Calu3 (cell line): ENCODE data around the gene ASPRV1. TPM values are rescaled to one million over a fixed set of nuclear protein-coding genes. Genes with fewer than 3 reads are reported as not detected.
"Not testable (repeated sequence)": the region's sequence is repeated elsewhere in the genome, so short reads cannot be mapped to it uniquely, and the experiment has no call there.

Experiments used
- BruUV-seq: library from RNA; stranded (reverse); fragments of 400-500 nt; replicated peaks from 2 replicates; lab custom pipeline; 2021; lab: Mats Ljungman, UMichigan
- CTCF ChIA-PET: fragments of 300-600 bp; sonication (Branson Sonifier 250); formaldehyde crosslinking; loops from one replicate; lab custom pipeline; 2022; ENCODE audit warnings: antibody characterized with exemption; lab: Charles Lee
- DNase-seq: peaks from one replicate; pipeline ENCODE4 v3.0.0; 2022
- H3K27ac Mint-ChIP-seq: one replicate; pipeline ENCODE4 v1.8.0; 2022; ENCODE audit warnings: mixed read lengths; ENCODE audit not compliant: unreplicated experiment
- H3K27me3 Mint-ChIP-seq: one replicate; pipeline ENCODE4 v1.8.0; 2022; ENCODE audit warnings: mixed read lengths; ENCODE audit not compliant: unreplicated experiment
- H3K36me3 Mint-ChIP-seq: one replicate; pipeline ENCODE4 v1.8.0; 2022; ENCODE audit warnings: mild to moderate bottlenecking, moderate library complexity, mixed read lengths; ENCODE audit not compliant: insufficient read depth, unreplicated experiment
- H3K4me1 Mint-ChIP-seq: one replicate; pipeline ENCODE4 v1.8.0; 2022; ENCODE audit warnings: mild to moderate bottlenecking, low read depth, mixed read lengths; ENCODE audit not compliant: unreplicated experiment
- H3K4me3 Mint-ChIP-seq: one replicate; pipeline ENCODE4 v1.8.0; 2022; ENCODE audit warnings: mild to moderate bottlenecking, low read depth, moderate library complexity, mixed read lengths; ENCODE audit not compliant: unreplicated experiment
- H3K9me3 Mint-ChIP-seq: one replicate; pipeline ENCODE4 v1.8.0; 2022; ENCODE audit warnings: low read depth, mixed read lengths; ENCODE audit not compliant: unreplicated experiment
- intact Hi-C: fragments of 100-400 bp; cut with micrococcal nuclease; formaldehyde crosslinking; loops from one replicate; pipeline ENCODE4 v1.10.0; 2022; ENCODE audit not compliant: unreplicated experiment
- total RNA-seq: library from RNA; stranded (reverse); gene quantifications from 2 replicates; pipeline ENCODE4 v1.2.3, GENCODE V29; 2022
- TF ChIP-seq, protein P1 (sequence below): fragments of 200-600 bp; IDR thresholded peaks from one replicate; pipeline ENCODE4 v1.8.0; 2022; ENCODE audit warnings: antibody characterized with exemption; ENCODE audit not compliant: unreplicated experiment

Gene ASPRV1
- total RNA-seq, 1 experiment from 2014 or later: 0.17 TPM

- H3K36me3 Mint-ChIP-seq: no peaks in the 10 kb centered on the region
- TF ChIP-seq, protein P1, sequence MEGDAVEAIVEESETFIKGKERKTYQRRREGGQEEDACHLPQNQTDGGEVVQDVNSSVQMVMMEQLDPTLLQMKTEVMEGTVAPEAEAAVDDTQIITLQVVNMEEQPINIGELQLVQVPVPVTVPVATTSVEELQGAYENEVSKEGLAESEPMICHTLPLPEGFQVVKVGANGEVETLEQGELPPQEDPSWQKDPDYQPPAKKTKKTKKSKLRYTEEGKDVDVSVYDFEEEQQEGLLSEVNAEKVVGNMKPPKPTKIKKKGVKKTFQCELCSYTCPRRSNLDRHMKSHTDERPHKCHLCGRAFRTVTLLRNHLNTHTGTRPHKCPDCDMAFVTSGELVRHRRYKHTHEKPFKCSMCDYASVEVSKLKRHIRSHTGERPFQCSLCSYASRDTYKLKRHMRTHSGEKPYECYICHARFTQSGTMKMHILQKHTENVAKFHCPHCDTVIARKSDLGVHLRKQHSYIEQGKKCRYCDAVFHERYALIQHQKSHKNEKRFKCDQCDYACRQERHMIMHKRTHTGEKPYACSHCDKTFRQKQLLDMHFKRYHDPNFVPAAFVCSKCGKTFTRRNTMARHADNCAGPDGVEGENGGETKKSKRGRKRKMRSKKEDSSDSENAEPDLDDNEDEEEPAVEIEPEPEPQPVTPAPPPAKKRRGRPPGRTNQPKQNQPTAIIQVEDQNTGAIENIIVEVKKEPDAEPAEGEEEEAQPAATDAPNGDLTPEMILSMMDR: no peak
- H3K4me1 Mint-ChIP-seq: peaks cover 12% of the 10 kb centered on the region
- CTCF ChIA-PET: interaction anchor here (0.5 kb wide), 1 partner anchor 351 kb away, joined by 4 read pairs; no protein-coding TSS in a partner anchor
- peaks cover 51% of the 10 kb centered on the region for H3K27me3 Mint-ChIP-seq
- no peak overlapping the region for H3K4me3 Mint-ChIP-seq
- DNase-seq: peak; percentile 44
- BruUV-seq: no TSS peak
- intact Hi-C loops: no loop called here
- H3K9me3 Mint-ChIP-seq: no peaks in the 10 kb centered on the region
- H3K27ac Mint-ChIP-seq: no peak overlapping the region
Measured at GRCh38 chr2:69955029-69955428, 6.4 kb downstream of the ASPRV1 start.

DNA sequence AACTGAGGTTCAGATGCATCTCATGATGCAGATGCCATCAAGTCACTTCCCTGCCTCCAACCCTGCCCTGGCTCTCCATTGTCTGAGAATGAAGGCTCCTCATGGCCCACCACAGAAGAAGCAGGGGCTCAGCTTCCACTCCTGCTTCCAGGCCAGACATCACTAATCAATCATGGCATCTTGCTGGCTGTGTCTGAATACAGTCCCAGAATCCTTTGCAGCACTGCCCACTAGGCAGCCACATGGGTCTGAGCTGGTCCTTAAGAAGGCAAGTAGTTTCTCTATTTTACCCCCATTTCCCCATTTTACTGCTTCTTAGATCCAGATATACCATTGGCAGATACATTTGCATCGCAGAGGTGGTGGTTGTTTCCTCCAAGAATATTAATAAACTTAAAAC is 7.3 kb downstream of the ASPRV1 start:
- no TSS peak for BruUV-seq
- H3K4me1 Mint-ChIP-seq: peaks cover 12% of the 10 kb centered on the region
- TF ChIP-seq, protein P1: no peak
- H3K27me3 Mint-ChIP-seq: peaks cover 42% of the 10 kb centered on the region
- no peaks in the 10 kb centered on the region for H3K36me3 Mint-ChIP-seq
- H3K9me3 Mint-ChIP-seq: no peaks in the 10 kb centered on the region
- no peak for DNase-seq
- no peak overlapping the region for H3K27ac Mint-ChIP-seq
- intact Hi-C loops: no loop called here
- CTCF ChIA-PET: no interaction called here
- H3K4me3 Mint-ChIP-seq: no peak overlapping the region

DNA sequence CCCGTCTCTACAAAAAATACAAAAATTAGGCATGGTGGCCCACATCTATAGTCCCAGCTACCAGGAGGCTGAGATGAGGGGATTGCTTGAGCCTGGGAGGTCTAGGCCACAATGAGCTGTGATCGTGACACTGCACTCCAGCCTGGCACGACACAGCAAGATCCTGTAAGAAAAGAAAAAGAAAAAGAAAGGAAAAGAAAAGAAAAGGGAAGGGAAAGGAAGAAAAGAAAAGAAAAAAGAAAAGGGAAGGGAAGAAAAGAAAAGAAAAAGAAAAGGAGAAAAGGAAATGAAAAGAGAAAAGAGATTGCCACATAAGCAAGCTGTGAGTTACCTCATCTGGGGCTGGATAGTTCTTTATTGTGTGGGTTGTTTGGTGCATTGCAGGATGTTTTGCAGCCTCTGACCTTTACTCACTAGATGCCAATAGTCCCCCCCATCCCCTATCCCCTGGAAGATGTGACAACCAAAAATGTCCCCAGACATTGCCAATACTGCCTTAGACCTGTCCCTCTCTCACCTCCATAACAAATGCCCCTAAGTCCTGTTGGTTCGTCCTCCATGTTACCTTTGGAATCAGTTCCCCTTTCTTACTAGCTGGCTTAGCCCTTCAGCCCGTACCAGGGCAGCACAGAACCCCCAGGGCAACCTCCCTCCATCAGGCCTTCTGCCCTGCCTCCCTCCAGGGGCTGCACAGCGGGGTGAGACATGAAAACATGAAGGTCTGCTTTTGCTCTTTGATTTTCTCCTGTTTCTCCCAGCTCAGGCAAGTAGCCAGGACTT is 8.9 kb downstream of the ASPRV1 start:
- Mint-ChIP-seq H3K4me3 (no peak overlapping the region), H3K9me3 (no peaks in the 10 kb centered on the region), H3K36me3 (no peaks in the 10 kb centered on the region), H3K27ac (no peak overlapping the region), H3K27me3 (peaks cover 26% of the 10 kb centered on the region), H3K4me1 (peaks cover 16% of the 10 kb centered on the region)
- BruUV-seq: no TSS peak
- no peak for DNase-seq
- TF ChIP-seq, protein P1: no peak
- CTCF ChIA-PET: no interaction called here
- intact Hi-C loops: no loop called here

- intact Hi-C loops, BruUV-seq, H3K27ac Mint-ChIP-seq, DNase-seq, H3K9me3 Mint-ChIP-seq, H3K36me3 Mint-ChIP-seq, H3K4me3 Mint-ChIP-seq, H3K27me3 Mint-ChIP-seq: not testable (repeated sequence)
- CTCF ChIA-PET: interaction anchor here (0.6 kb wide), 1 partner anchor 30 kb away, joined by 3 read pairs; no protein-coding TSS in a partner anchor
- peaks cover 34% of the 10 kb centered on the region for H3K4me1 Mint-ChIP-seq
Measured at GRCh38 chr2:69950671-69951070, 10.8 kb downstream of the ASPRV1 start.

- H3K9me3 Mint-ChIP-seq: no peaks in the 10 kb centered on the region
- CTCF ChIA-PET: no interaction called here
- H3K4me3 Mint-ChIP-seq: no peak overlapping the region
- no TSS peak for BruUV-seq
- TF ChIP-seq, protein P1: no peak
- intact Hi-C loops: no loop called here
- no peak overlapping the region for H3K27ac Mint-ChIP-seq
- no peak for DNase-seq
- no peaks in the 10 kb centered on the region for H3K36me3 Mint-ChIP-seq
- peaks cover 38% of the 10 kb centered on the region for H3K4me1 Mint-ChIP-seq
- H3K27me3 Mint-ChIP-seq: peaks cover 4% of the 10 kb centered on the region
Measured at GRCh38 chr2:69950241-69950640, 11.2 kb downstream of the ASPRV1 start.
